ENCODE measurements around the gene SMYD5.

DNA sequence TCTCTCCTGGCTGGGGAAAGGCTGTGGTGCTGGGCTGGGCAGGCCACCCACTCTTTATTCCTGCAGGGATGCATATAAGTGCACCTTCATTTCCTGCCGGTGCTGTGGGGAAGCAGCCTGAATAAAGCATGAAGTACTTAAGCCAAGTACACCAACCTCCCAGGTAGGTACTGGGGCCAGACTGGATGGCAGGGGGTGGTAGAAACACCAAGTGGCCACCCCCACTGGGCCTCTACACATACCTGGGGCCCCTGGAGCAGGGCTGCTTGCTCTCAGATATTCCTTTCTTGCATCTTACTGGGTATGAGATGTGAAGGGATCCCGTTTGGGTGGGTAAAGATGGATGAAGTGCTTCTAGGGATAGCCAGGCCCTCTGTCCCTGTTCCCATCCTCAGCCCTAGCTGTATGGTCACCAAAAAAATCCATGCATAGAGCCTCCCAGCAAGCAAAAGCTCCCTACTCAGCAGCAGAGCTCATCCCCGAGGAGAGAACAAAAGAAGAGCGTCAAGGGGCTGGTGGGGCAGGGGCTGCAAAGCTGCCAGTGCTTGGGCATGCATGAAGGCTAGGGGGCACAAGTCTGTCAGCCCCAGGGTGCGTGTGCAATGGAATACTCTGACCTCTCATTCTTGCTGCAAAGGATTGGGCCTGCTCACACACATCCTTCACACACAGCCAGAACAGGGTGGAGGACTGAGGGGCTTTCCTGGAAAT lies 42.0 kb downstream of the SMYD5 start:
- TF ChIP-seq POLR2A (IDR thresholded peaks at IDR 0.05) = no peak
- TF ChIP-seq, protein P1, sequence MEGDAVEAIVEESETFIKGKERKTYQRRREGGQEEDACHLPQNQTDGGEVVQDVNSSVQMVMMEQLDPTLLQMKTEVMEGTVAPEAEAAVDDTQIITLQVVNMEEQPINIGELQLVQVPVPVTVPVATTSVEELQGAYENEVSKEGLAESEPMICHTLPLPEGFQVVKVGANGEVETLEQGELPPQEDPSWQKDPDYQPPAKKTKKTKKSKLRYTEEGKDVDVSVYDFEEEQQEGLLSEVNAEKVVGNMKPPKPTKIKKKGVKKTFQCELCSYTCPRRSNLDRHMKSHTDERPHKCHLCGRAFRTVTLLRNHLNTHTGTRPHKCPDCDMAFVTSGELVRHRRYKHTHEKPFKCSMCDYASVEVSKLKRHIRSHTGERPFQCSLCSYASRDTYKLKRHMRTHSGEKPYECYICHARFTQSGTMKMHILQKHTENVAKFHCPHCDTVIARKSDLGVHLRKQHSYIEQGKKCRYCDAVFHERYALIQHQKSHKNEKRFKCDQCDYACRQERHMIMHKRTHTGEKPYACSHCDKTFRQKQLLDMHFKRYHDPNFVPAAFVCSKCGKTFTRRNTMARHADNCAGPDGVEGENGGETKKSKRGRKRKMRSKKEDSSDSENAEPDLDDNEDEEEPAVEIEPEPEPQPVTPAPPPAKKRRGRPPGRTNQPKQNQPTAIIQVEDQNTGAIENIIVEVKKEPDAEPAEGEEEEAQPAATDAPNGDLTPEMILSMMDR (IDR thresholded peaks at IDR 0.05) = no peak

Measured in right lobe of liver (tissue), 4 donors.